Stomach (tissue), 9 donors: ENCODE data around the gene TPBG. TPM values are rescaled to one million over a fixed set of nuclear protein-coding genes. Genes with fewer than 3 reads are reported as not detected.

Source experiments
- DNase-seq, 2 donors: peaks; one replicate each; pipeline versions ENCODE4 v3.0.0 to v3.0.0-alpha.2; 2013 to 2019
- H3K27ac ChIP-seq, 5 donors: fragments of 200-600 bp in 4 of 5; sonication (generic) in 4 of 5; one replicate each; pipeline ENCODE4 v1.5.1; 2013 to 2019; ENCODE audit warnings: mild to moderate bottlenecking in 1 of 5, moderate library complexity in 1 of 5
- H3K27me3 ChIP-seq, 3 donors: fragments of 200-600 bp; sonication (generic); one replicate each; pipeline ENCODE4 v1.5.1; 2017 to 2019; ENCODE audit warnings: mixed run types in 1 of 3
- H3K36me3 ChIP-seq, 4 donors: fragments of 200-600 bp; sonication (generic); 1 replicate in 3 of 4; 2 replicates in 1 of 4; pipeline ENCODE4 v1.5.1; 2016 to 2019
- H3K4me1 ChIP-seq, 4 donors: fragments of 200-600 bp; sonication (generic); one replicate each; pipeline ENCODE4 v1.5.1; 2016 to 2019
- H3K4me3 ChIP-seq, 4 donors: fragments of 200-600 bp; sonication (generic) in 3 of 4; one replicate each; pipeline ENCODE4 v1.5.1; 2016 to 2019; ENCODE audit warnings: mild to moderate bottlenecking in 1 of 4
- H3K9me3 ChIP-seq, 4 donors: fragments of 200-600 bp; sonication (generic); one replicate each; pipeline ENCODE4 v1.5.1; 2016 to 2019
- CTCF ChIP-seq, 7 experiments: fragments of 450-650 bp in 4 of 7; fragments of 200-600 bp in 3 of 7; sonication (generic) in 3 of 7; IDR thresholded peaks; one replicate each; pipeline ENCODE4 v1.5.1; 2016 to 2019; ENCODE audit warnings: antibody characterized with exemption in 7 of 7, control low read depth in 2 of 7, mild to moderate bottlenecking in 1 of 7
- EP300 ChIP-seq: sonication (generic); formaldehyde crosslinking; IDR thresholded peaks from one replicate; pipeline ENCODE4 v1.6.1; 2017; ENCODE audit warnings: antibody characterized with exemption
- POLR2A ChIP-seq, 4 donors: fragments of 450-650 bp; IDR thresholded peaks; one replicate each; pipeline ENCODE4 v1.6.1; 2016; ENCODE audit warnings: antibody characterized with exemption in 4 of 4, control low read depth in 2 of 4, mild to moderate bottlenecking in 1 of 4, moderate library complexity in 1 of 4
- POLR2AphosphoS5 ChIP-seq, 3 donors: sonication (generic); formaldehyde crosslinking; IDR thresholded peaks; one replicate each; pipeline ENCODE4 v1.6.1; 2016; ENCODE audit warnings: antibody characterized with exemption in 3 of 3
- WGBS, 5 donors: extraction: QIAGEN DNeasy Blood & Tissue Kit in 3 of 5; methylation state at CpG; one replicate each; pipeline versions ENCODE4 v1.1.5 to v1.1.7; 2013 to 2018; 5-methylcytosine and 5-hydroxymethylcytosine counted together
- intact Hi-C: fragments of 100-400 bp; cut with DNase I; formaldehyde crosslinking; loops from one replicate; pipeline ENCODE4 v1.15.1; 2023; ENCODE audit warnings: low total_unique reads
- polyA plus RNA-seq, 3 donors: library from polyadenylated mRNA; stranded (reverse); fragments of 200-250 nt; gene quantifications; one replicate each; pipeline ENCODE4 v1.2.3, GENCODE V29; 2013
- total RNA-seq, 5 donors: library from RNA; depleted of rRNA; stranded (reverse); fragments of >200 nt; gene quantifications; one replicate each; pipeline versions ENCODE4 v1.1.0 to v1.2.3, GENCODE V29; 2014 to 2016
- donor health status: healthy with polysubstance abuse.
- donor health status: Bipolar disorder and iron deficiency.
- donor health status: healthy.

Gene TPBG
- total and polyA plus RNA-seq, 8 donors, result 1.4 to 21.2 (median 8.5) TPM

GRCh38 chr6:82416346-82416745, 52.7 kb downstream of the TPBG start:
- no peak overlapping the region for H3K4me3 ChIP-seq
- WGBS, 5 donors, result 44 to 68% (median 52%) methylated on average over 2 of the region's 2 CpGs
- no peak overlapping the region for H3K27ac ChIP-seq
- intact Hi-C loops, result no loop called here
- H3K36me3 ChIP-seq, result no peaks in the 10 kb centered on the region
- no peaks in the 10 kb centered on the region for H3K9me3 ChIP-seq
- DNase-seq, result no peak
- H3K4me1 ChIP-seq, result no peaks in the 10 kb centered on the region
- no peaks in the 10 kb centered on the region for H3K27me3 ChIP-seq
- TF ChIP-seq CTCF (IDR thresholded peaks at IDR 0.05) (no peak), EP300 (no peak), POLR2AphosphoS5 (IDR thresholded peaks at IDR 0.05) (no peak), POLR2A (IDR thresholded peaks at IDR 0.05) (no peak)

Other genes starting within 250 kb of the TPBG start
- 10 to 100 TPM; 19.7 to 93.4 (median 37.3) TPM for gene IBTK, start 116.1 kb upstream of the TPBG start, total RNA-seq
- gene IBTK, start 116.1 kb upstream of the TPBG start, polyA plus RNA-seq, result 10 to 100 TPM; 15.9 to 30.9 (median 16.1) TPM